GM21825 (cell line): ENCODE data around the gene CRY1.
A peak's percentile ranks its signal among the peaks of the same experiment; 100 is the strongest.
"Not testable (repeated sequence)": the region's sequence is repeated elsewhere in the genome, so short reads cannot be mapped to it uniquely, and the experiment has no call there.

Experiments used
- ATAC-seq: cut with Tn5 transposase; IDR thresholded peaks from one replicate; pipeline ENCODE4 v1.9.1; 2021; ENCODE audit warnings: mild to moderate bottlenecking, moderate library complexity; ENCODE audit not compliant: unreplicated experiment

Gene CRY1

GRCh38 chr12:107108995-107109508 is 15.7 kb upstream of the CRY1 start:
- ATAC-seq: no peak

DNA sequence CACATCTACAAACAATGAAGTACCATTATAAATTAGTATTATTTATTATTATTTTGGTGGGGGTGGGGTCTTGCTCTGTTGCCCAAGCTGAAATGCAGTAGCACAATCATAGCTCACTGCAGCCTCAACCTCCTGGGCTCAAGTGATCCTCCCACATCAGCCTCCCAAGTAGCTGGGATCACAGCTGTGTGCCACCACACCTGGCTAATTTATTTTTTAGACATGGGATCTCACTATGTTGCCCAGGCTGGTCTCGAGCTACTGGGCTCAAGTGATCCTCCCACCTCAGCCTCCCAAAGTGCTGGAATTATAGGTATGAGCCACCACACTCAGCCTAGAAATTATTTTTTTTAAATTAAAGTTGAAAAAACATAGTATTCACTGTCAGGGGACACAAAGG is 15.0 kb upstream of the CRY1 start:
- ATAC-seq: not testable (repeated sequence)

DNA sequence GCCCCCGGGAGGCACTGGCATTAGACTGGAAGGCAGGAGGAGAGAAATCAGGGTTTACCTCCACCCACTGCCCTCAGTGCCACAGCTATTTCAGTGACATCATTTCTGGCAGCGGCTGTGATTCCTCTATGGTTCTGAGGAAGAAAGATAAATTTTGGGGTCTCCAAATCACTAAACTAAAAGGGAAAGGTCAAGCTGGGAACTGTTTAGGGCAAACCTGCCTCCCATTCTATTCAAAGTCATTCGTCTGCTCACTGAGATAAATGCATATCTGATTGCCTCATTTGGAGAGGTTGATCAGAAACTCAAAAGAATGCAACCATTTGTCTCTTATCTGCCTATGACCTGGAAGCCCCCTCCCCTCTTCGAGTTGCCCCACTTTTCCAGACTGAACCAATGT is 14.0 kb upstream of the CRY1 start:
- ATAC-seq: no peak

DNA sequence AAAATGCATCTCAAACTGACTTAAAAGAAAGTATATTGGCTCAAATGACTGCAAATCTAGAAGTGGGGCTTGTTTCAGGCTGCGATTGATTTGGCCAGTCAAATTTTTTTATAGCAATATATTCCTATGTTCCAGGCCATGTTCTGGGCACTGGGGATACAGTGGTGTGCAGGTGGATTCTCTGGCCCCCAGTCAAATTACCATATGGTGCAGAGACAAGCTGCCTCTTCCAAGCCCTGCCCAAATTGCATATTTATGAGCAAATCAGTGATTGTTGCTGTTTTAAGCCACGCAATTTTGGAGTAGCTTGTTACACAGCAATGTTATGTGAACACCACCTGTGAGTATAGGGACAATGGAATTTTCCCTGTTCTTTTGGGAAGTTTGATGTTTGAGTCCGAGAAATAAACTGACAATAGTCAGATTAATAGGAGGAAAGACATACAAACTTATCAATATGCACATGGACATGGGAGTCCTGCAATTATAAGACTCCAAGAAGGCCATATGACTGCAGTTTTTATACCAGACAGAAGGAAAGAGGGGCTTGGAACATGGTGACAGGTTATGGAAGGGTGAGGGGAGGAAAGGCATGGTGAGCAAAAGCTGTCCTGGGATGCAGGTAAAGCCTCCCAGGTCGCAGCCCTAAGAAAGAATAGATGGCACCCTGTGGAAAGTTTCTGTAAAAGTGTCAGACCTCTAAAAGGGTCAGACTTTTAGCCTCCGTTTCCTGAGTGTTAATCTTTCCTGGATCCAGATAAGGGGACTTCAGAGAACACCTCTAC is 13.1 kb upstream of the CRY1 start:
- no peak for ATAC-seq

DNA sequence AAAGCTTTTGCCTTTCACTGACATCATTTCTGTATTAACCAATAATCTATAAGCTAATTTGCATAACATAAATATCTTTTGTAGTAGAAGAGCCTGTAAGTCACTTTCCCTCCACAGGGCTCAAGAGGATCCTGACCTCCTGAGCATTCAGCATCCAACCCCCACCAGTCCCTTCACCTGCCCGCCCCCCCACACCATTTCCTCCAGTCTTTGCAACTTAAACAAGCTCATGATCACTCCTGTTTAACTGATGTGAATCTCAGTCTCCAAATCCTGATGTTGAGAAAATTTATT is 12.0 kb upstream of the CRY1 start:
- no peak for ATAC-seq

- ATAC-seq: no peak
Observed at GRCh38 chr12:107103516-107103915, 10.2 kb upstream of the CRY1 start.

DNA sequence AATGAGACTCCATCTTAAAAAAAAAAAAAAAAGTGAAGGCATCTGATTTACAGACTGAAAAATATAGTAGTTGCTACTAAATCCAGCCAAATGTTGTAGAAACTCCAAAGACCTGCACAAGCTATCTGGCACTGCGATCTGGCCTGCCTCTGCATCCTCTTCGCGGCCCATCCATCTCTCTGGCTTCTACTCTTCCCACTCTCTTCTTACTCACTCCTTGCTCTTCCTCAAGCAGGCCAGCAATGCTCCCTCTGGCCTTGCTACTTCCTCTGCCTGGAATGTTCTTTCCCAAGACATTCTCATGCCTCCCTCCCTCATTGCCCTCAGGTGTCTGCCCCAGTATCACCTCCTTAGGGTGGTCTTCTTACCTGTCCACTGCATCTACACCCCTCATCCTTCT is 9.7 kb upstream of the CRY1 start:
- ATAC-seq: no peak

DNA sequence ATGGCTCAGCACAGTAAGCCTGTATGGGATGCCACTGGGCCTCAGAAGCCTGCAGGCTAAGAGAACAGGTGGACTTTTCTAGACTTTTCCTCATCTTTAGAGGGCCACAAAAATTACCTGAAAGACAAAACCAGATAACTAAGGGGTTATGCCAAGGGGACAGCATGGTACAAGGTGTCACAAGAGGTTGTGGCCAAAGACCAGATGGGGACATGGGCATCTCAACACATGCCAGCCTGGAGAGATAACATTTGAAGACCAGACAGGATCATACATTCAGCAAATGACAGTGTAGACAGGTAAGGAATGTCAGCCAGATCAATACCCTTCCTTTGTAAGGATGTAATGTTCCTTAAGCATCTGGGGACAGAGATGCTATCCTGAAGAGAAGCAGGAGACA is 8.9 kb upstream of the CRY1 start:
- no peak for ATAC-seq

GRCh38 chr12:107101651-107102050 is 8.3 kb upstream of the CRY1 start:
- ATAC-seq: no peak

DNA sequence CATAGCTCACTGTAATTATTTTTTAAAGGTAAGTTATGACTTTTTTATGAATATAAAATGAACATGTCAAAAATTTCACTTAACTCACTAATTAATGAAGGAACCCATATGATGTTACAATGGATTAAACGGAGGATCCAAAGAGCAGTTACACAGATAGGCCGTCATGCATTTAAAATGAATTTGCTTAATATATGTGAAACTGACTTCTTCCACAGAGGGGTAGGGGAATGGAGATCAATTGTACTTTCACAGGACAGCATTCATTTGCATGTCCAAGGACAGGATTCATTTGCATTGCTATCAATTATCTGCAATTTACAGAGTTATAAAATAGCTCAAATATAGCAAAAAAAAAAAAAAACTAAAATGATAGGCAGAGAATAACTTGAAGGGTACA is 6.6 kb upstream of the CRY1 start:
- ATAC-seq: no peak

GRCh38 chr12:107096571-107096970 is 3.2 kb upstream of the CRY1 start:
- no peak for ATAC-seq

DNA sequence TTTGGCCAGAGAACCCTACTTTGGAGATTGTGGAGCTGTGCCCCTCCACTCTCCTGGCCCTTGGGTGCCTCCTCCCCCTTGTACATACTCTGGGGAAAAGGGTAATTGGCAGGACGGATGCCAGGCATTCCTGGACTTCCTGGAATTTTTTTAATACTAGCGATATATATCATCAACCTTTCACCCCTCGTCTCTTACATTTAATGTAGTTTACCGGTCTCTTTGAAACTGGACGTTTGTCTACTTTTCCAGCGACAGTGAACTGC is 767 bp upstream of the CRY1 start:
- ATAC-seq: no peak

- ATAC-seq: peak; percentile 34
Observed at GRCh38 chr12:107092669-107093416, 506 bp downstream of the CRY1 start.

GRCh38 chr12:107091989-107092641 is 1.2 kb downstream of the CRY1 start:
- no peak for ATAC-seq

DNA sequence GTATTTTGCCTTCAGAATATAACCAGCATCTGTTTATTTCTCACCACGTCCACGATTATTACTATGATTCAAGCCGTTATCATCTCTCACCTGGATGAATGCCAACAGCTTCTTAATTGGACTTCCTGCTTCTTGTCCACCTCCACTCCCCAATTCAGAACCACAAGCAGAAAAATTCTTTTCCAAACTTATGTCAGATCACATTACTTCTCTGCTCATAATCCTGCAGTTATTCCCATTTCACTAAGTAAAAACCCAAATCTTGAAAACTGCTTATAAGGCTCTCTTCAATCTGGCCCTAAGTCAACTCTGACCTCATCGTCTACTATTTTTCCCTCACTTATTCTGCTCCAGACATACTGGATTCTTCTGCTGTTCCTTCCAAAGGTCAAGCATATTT is 2.0 kb downstream of the CRY1 start:
- no peak for ATAC-seq

GRCh38 chr12:107090711-107091110 is 2.6 kb downstream of the CRY1 start:
- ATAC-seq: no peak

DNA sequence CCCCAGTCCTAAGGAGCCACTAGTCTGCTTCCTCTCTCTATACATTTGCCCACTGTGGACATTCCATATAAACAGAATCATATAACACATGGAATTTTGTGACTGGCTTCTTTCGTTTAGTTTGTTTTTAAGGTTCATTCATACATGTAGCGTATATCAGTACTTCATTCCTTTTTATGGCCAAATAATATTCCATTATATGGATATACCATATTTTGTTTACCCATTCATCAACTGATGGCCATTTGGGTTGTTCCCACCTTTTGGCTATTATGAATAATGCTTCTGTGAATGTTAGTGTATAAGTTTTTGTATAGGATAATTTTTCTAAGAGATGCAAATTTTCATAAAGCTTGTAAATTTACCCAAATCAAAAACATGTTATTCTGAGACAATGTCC is 4.4 kb downstream of the CRY1 start:
- ATAC-seq: no peak

GRCh38 chr12:107086314-107086713 is 7.0 kb downstream of the CRY1 start:
- no peak for ATAC-seq

DNA sequence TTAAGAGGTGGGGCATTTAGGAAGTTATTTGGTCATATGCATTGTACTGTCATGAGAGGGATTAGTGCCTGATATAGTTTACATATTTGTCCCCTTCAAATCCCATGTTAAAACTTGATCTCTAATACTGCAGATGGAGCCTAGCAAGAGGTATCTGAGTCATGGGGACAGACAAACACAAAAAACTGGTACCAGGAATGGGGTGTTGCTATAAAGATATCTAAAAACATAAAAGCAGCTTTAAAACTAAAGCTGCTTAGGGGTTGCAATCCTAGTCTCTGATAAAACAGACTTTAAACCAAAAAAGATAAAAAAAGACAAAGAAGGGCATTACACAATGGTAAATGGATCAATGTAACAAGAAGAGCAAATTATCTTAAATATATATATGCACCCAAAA is 11.6 kb downstream of the CRY1 start:
- ATAC-seq: no peak

GRCh38 chr12:107080299-107080698 is 13.1 kb downstream of the CRY1 start:
- no peak for ATAC-seq

DNA sequence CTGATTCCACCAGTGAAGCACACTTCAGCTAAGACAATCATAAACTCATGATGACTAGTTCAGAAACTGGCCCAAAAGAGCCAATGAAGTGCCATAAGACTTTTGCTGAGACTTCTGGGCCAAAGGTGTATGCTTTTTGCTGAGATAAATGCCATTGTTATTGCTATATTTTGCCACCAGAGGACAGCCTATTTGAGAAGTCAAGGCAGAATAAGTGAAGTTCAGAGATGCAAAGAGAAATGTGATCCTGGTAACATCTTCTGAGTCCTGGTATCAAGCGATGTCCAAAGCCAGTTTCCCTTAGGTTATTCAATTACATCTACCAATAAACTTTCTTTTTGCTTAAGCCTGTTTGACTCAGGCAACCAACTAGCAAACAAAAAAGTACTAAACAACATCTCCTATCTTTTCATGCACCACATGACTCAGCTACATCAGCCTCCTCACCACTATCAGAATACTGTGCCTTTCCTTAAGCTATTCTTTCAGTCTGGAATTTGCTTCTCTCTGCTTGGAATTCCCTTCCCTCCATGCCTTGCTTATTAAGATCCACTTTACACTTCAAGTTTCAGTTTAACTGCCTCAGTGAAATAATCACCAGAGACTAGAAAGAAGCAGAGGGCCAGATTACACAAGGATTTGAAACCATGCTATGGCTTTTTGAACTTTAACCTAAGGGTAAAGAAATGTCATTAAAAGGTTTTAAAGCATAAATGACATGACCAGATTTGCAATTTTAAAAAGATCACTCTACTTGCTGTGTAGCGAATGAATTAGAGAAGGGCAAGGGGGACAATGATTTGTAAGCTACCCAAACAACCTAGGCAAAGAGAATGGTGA is 14.0 kb downstream of the CRY1 start:
- ATAC-seq: no peak
